NCI-H2196 (cell line): ENCODE data around the gene CFAP74.
"Not testable (repeated sequence)": the region's sequence is repeated elsewhere in the genome, so short reads cannot be mapped to it uniquely, and the experiment has no call there.

Experiments
- DNase-seq: peaks from one replicate; lab custom pipeline; 2025; ENCODE audit not compliant: unreplicated experiment; lab: John Stamatoyannopoulos, UW

The CFAP74 gene

GRCh38 chr1:1954015-1954414 is 49.6 kb downstream of the CFAP74 start:
- DNase-seq, result no peak

GRCh38 chr1:1950940-1951339 is 52.6 kb downstream of the CFAP74 start:
- no peak for DNase-seq

DNA sequence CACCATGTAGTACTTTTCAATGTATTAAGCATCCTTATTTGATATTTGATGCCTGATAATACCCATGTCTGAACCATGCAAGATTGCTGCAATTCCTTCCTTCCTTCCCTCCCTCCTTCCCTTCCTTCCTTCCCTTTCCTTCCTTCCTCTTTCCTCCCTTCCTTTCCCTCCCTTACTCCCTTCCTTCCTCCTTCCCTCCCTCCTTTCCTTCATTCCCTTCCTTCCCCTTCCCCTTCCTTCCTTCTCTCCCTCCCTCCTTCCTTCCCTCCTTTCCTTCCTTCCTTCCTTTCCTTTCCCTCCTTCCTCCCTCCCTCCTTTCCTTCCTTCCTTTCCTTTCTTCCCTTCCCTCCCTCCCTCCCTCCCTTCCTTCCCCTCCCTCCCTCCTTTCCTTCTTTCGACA is 54.8 kb downstream of the CFAP74 start:
- no peak for DNase-seq

GRCh38 chr1:1947493-1947892 is 56.1 kb downstream of the CFAP74 start:
- DNase-seq, result peak; percentile 91

- peak; percentile 54 for DNase-seq
Observed at GRCh38 chr1:1946540-1946939, 57.0 kb downstream of the CFAP74 start.

- DNase-seq, result no peak
Observed at GRCh38 chr1:1945782-1946393, 57.7 kb downstream of the CFAP74 start.

DNA sequence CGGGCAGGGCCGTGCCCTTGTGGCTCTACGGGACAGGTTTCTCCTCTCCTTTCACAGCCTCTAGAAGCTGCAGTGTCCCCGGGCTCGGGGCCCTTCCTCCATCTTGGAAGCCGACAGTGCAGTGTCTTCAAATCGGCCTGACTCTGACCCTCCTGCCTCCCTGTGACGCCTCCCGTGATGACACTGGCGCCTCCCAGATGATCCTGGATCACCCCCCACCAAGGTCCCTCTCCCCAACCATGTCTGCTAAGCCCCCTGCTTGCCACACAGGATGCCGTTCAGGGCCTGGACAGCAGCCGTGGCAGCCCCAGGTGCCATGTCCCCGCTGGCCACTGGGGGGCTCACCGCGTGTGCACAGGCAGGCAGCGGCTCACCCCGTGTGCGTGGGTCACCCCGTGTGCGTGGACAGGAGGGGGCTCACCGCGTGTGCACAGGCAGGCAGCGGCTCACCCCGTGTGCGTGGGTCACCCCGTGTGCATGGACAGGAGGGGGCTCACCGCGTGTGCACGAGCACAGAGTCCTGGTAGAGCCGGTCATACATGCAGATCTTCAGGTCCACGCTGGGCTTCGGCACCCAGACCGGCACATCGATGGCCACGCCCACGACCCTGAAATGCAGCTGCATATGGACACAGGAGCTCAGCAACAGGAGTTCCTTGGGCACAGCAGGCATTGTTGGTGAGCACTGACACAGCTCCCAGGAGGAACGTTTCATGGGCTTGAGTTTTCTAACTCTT is 59.6 kb downstream of the CFAP74 start:
- peak; percentile 65 for DNase-seq

DNA sequence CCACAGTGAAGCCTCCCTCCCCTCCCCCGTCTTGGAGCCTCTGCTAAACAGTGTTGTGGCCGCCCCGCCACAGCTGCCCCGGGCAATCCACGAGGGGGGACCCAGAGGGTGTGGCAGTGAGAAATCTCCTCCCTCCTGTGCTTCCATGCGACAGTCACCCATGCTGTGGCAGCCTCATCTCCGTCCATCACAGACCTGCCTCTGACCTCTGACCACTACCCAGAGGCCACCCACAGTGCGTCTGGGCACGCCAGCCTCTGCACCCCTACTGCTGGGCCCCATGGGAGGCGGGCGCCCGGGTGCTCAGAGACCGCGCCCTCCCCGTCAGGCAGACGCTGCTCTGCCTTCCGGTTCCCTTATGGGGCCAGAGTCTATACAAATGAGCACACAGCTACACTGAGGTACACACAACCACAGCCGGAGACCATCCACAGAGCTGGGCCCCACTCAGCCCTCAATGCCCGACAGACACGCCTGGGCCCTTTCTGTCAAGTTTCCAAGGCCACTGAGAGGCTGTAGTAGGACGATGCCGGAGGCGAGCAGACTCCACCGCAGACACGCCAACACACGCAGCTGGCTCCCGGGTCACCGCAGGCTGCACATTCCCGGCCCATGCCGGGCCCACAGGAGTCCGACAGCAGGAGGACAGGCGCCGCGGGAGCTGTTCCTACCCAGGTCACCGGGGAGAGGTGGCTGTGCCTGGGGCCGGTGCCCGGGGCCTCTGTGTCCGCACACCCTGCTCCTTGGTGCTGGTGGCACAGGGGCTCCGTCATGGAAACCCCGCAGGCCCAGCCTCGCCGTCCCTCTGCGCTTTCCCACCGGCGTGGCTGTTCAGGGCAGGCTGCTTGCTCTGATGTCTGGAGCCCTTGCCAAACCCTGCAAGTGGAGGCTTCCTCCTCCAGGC is 60.6 kb downstream of the CFAP74 start:
- DNase-seq, result no peak

- no peak for DNase-seq
Observed at GRCh38 chr1:1941868-1942752, 61.5 kb downstream of the CFAP74 start.

- DNase-seq, result no peak
Observed at GRCh38 chr1:1941211-1941841, 62.3 kb downstream of the CFAP74 start.

- DNase-seq, result no peak
Observed at GRCh38 chr1:1940123-1940425, 63.5 kb downstream of the CFAP74 start.

- no peak for DNase-seq
Observed at GRCh38 chr1:1939296-1940122, 64.1 kb downstream of the CFAP74 start.

DNA sequence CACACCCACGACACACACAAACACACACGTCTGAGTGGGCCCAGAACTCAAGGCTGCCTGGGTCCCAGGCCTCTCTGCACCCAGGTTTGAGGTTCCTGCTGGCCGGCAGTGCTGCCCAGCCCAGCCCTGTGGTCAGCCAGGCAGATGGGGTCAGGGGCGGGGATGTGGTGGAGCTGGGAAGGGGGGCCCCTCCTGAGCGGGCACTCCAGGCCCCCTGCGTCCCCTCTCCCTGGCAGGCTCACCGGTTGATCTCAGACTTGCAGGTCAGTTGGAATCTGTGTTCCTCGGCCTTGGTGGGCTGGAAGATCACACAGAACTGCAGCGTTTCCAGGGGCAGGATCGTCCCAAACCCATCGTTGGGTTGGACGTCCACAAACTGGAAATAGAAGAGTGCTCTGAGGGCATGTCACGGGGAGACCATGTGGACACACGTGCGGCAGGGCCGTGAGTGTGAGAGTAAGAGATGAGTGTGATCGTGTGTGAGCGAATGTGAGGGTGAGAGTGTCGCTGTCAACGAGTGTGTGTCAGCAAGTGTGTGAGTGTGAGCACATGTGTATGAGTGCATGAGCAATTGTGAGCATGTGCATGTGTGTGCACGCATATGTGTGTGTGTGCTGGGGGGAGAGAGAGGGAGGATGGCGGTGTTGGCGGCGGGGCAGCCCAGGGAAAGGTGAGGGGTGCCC is 64.8 kb downstream of the CFAP74 start:
- no peak for DNase-seq

GRCh38 chr1:1938276-1938573 is 65.4 kb downstream of the CFAP74 start:
- DNase-seq, result no peak

DNA sequence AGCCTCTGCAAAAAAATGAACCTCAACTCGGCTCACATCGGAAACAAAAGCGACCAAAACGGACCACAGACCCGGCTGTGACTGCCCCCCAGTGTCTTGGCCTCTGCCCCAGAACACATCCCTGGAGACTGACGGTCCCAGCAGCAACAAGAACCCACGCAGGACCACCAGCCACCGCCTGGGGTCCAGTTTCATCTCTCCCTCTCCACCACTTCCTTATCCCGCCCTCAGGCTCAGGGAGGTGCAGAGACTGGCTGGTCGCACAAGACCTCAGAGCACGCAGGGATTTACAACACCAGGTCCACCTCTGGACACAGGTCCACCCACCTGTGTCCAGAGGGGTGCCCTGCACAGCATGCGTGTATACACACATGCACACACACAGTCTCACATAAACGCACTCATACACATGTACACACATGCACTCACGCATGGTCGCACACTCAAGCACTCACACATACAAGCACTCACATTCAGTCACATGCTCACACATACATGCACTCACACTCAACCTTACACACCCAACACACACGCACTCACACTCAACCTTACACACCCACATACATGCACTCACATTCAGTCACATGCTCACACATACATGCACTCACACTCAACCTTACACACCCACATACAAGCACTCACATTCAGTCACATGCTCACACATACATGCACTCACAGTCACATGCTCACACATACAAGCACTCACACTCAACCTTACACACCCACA is 65.9 kb downstream of the CFAP74 start:
- DNase-seq, result no peak

DNA sequence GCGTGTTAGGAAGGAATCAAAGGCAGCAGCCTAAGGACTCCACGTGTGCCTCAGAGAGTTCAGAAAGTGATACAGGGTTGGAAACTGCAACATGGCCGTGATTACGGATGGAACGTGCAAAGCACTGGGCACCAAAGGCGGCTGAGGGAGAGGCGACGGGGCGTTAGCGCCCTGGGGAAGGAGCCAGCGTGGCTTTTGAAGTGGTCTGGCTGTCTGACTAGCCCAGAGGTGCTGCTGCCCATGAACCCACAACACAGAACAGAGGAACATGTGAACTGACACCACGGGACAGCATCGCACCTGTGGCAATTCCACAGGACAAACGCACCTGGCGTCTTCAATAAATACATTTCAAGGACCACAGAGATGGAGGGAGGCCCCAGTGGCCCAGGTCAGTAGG is 66.5 kb downstream of the CFAP74 start:
- DNase-seq, result no peak

GRCh38 chr1:1934848-1935247 is 68.7 kb downstream of the CFAP74 start:
- DNase-seq, result not testable (repeated sequence)

DNA sequence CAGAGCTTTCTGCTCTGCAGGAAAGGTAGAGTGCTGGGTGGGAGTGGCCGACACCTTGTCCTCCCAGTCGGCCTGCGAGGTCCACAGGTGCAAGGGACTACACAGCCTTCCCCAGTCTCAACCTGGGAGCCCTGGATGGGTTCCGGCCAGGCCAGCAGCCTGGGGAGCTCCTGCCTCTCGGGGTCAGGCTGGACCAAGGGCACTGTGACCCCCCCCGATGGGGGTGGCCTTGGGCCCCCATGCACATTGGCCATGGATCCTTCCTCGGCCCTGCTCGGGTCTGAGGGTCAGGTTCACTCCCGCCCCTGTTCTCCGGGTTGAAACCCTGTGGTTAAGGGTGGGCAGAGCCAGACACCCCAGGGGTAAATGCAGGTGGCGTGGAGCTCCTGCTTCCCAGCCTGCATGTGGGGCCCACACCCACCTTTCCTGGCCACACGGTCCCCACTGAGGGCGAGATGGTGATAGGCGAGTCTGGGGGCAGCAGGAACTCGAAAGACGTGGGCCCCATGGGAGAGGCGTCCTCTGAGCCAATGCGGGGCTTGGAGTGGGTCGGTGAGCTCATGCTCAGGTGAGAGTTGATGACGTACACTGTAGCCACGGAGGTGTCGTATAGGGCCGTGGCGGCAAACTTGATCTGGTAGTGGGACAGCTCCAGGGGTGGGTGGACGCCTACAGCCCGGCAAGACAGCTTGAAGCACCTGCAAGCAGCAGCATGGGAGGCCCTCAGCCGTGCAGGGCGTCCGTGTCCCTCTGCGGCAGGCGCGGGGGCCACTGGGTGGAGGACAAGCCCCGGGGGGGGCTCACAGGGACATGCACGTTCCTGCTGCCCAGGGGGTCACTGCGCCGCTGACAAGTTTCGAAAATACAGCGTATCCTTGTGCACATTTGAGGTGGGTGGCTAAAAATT is 73.7 kb downstream of the CFAP74 start:
- DNase-seq, result no peak
